GM18505 (cell line): ENCODE data around the gene PCDHGA5.
A peak's percentile ranks its signal among the peaks of the same experiment; 100 is the strongest.
"Not testable (repeated sequence)": the region's sequence is repeated elsewhere in the genome, so short reads cannot be mapped to it uniquely, and the experiment has no call there.

Experiments
- ATAC-seq: cut with Tn5 transposase; IDR thresholded peaks from one replicate; pipeline ENCODE4 v1.9.1; 2021; ENCODE audit not compliant: unreplicated experiment
- POLR2A ChIP-seq: IDR thresholded peaks from 4 replicates; pipeline ENCODE4 v1.6.1; 2011; ENCODE audit warnings: borderline replicate concordance; ENCODE audit not compliant: insufficient read depth, insufficient read length; ENCODE audit errors: extremely low read depth

The PCDHGA5 gene

GRCh38 chr5:141342773-141343172, 21.2 kb upstream of the PCDHGA5 start:
- ATAC-seq, result no peak
- no peak for TF ChIP-seq POLR2A

- peak; percentile 68 for ATAC-seq
- no peak for TF ChIP-seq POLR2A
Observed at GRCh38 chr5:141343242-141343952, 20.6 kb upstream of the PCDHGA5 start, which contains the start of gene PCDHGA3. Gene PCDHGA3 (plus strand): TSS chr5:141343829. CDS start chr5:141344034, 205 bp downstream.

- no peak for TF ChIP-seq POLR2A
- peak; percentile 27 for ATAC-seq
Observed at GRCh38 chr5:141343953-141344463, 20.0 kb upstream of the PCDHGA5 start.

GRCh38 chr5:141345327-141345726, 18.6 kb upstream of the PCDHGA5 start:
- no peak for TF ChIP-seq POLR2A
- no peak for ATAC-seq

- not testable (repeated sequence) for ATAC-seq
Observed at GRCh38 chr5:141346017-141346416, 17.9 kb upstream of the PCDHGA5 start.

GRCh38 chr5:141349917-141350619, 13.9 kb upstream of the PCDHGA5 start, which contains the start of gene PCDHGB1:
Gene PCDHGB1 (plus strand): TSS chr5:141350099. CDS start chr5:141350261, 162 bp downstream.
- peak; percentile 62 for ATAC-seq
- no peak for TF ChIP-seq POLR2A

GRCh38 chr5:141351591-141351990, 12.4 kb upstream of the PCDHGA5 start:
- no peak for ATAC-seq
- TF ChIP-seq POLR2A, result no peak

GRCh38 chr5:141354900-141355469, 9.0 kb upstream of the PCDHGA5 start, which contains the start of gene PCDHGA4:
Gene PCDHGA4 (plus strand): TSS chr5:141355021. CDS start chr5:141355108, 87 bp downstream.
- ATAC-seq, result no peak
- no peak for TF ChIP-seq POLR2A

GRCh38 chr5:141355641-141356040, 8.3 kb upstream of the PCDHGA5 start:
- TF ChIP-seq POLR2A, result no peak
- no peak for ATAC-seq

- ATAC-seq, result no peak
Observed at GRCh38 chr5:141356133-141356532, 7.8 kb upstream of the PCDHGA5 start.

GRCh38 chr5:141356950-141357349, 7.0 kb upstream of the PCDHGA5 start:
- TF ChIP-seq POLR2A, result no peak

More at GRCh38 chr5:141356133-141356532, 7.8 kb upstream of the PCDHGA5 start:
- no peak for TF ChIP-seq POLR2A

GRCh38 chr5:141359790-141360426, 4.1 kb upstream of the PCDHGA5 start, which contains the start of gene PCDHGB2:
Gene PCDHGB2 (plus strand): TSS chr5:141359994. CDS start chr5:141360136, 142 bp downstream.
- ATAC-seq, result no peak
- no peak for TF ChIP-seq POLR2A

More at GRCh38 chr5:141356950-141357349, 7.0 kb upstream of the PCDHGA5 start:
- ATAC-seq, result no peak

- ATAC-seq, result no peak
- no peak for TF ChIP-seq POLR2A
Observed at GRCh38 chr5:141360685-141361084, 3.3 kb upstream of the PCDHGA5 start.
